IMR-90 (cell line): ENCODE data around the gene FLRT3. TPM values are rescaled to one million over a fixed set of nuclear protein-coding genes. Genes with fewer than 3 reads are reported as not detected.

Source experiments
- ATAC-seq: fragments of 200-7000 bp; cut with Tn5 transposase; 2 replicates; pipeline ENCODE4 v1.9.1; 2020; ENCODE audit warnings: low read depth, mild to moderate bottlenecking, moderate library complexity
- BruUV-seq: library from RNA; stranded (reverse); fragments of 400-500 nt; replicated peaks from 2 replicates; lab custom pipeline; 2021; lab: Mats Ljungman, UMichigan
- CTCF ChIA-PET: fragments of 300-600 bp; formaldehyde crosslinking; extraction: SDS; loops from one replicate; lab custom pipeline; 2021; ENCODE audit warnings: antibody characterized with exemption; lab: Yijun Ruan, JAX
- POLR2A ChIA-PET: fragments of 300-600 bp; sonication (Branson Sonifier 250); formaldehyde crosslinking; loops from one replicate; lab custom pipeline; 2022; ENCODE audit warnings: antibody characterized with exemption; ENCODE audit not compliant: unreplicated experiment; lab: Charles Lee
- DNase-seq: peaks from one replicate; pipeline ENCODE4 v3.0.0; 2013
- H2AFZ ChIP-seq: replicated peaks from 2 replicates; pipeline ENCODE3; 2013; ENCODE audit warnings: low read length, mild to moderate bottlenecking; ENCODE audit not compliant: poor library complexity
- H2AK5ac ChIP-seq: 2 replicates; pipeline ENCODE4 v1.6.1; 2013; ENCODE audit warnings: low read depth, low read length, inconsistent platforms
- H2AK9ac ChIP-seq: replicated peaks from 2 replicates; pipeline ENCODE3; 2013; ENCODE audit warnings: mild to moderate bottlenecking, low read depth, low read length, moderate library complexity; ENCODE audit not compliant: poor library complexity
- H2BK120ac ChIP-seq: 2 replicates; pipeline ENCODE4 v1.6.1; 2013; ENCODE audit warnings: low read depth, low read length, inconsistent platforms
- H2BK15ac ChIP-seq: 3 replicates; pipeline ENCODE4 v1.6.1; 2013; ENCODE audit warnings: low read depth, low read length, inconsistent platforms
- H2BK20ac ChIP-seq: 2 replicates; pipeline ENCODE4 v1.6.1; 2013; ENCODE audit warnings: low read depth, mild to moderate bottlenecking, inconsistent platforms, low read length, moderate library complexity
- H2BK5ac ChIP-seq: 2 replicates; pipeline ENCODE4 v1.6.1; 2013; ENCODE audit warnings: mild to moderate bottlenecking, low read depth, low read length, inconsistent platforms; ENCODE audit not compliant: poor library complexity, severe bottlenecking
- H3K14ac ChIP-seq: replicated peaks from 2 replicates; pipeline ENCODE4 v1.6.1; 2013; ENCODE audit warnings: low read depth, low read length, inconsistent platforms
- H3K18ac ChIP-seq: 2 replicates; pipeline ENCODE4 v1.6.1; 2013; ENCODE audit warnings: low read depth, low read length, control low read depth
- H3K23ac ChIP-seq: 2 replicates; pipeline ENCODE4 v1.6.1; 2013; ENCODE audit warnings: low read depth, low read length, inconsistent platforms
- H3K27ac ChIP-seq: 2 replicates; pipeline ENCODE4 v1.5.1; 2013; ENCODE audit warnings: mild to moderate bottlenecking, control low read depth, low read length; ENCODE audit not compliant: insufficient read depth
- H3K27me3 ChIP-seq: 2 replicates; pipeline ENCODE4 v1.6.1; 2013; ENCODE audit warnings: low read length; ENCODE audit not compliant: control insufficient read depth, insufficient read depth
- H3K36me3 ChIP-seq: 2 replicates; pipeline ENCODE4 v1.6.1; 2013; ENCODE audit warnings: low read length, mixed read lengths; ENCODE audit not compliant: control insufficient read depth, insufficient read depth
- H3K4ac ChIP-seq: 2 replicates; pipeline ENCODE4 v1.6.1; 2013; ENCODE audit warnings: low read depth, low read length, inconsistent platforms
- H3K4me1 ChIP-seq: 2 replicates; pipeline ENCODE4 v1.6.1; 2013; ENCODE audit warnings: low read length, mixed read lengths; ENCODE audit not compliant: control insufficient read depth, insufficient read depth
- H3K4me2 ChIP-seq: 2 replicates; pipeline ENCODE4 v1.6.1; 2013; ENCODE audit warnings: low read depth, mild to moderate bottlenecking, control low read depth, low read length, moderate library complexity
- H3K4me3 ChIP-seq: 2 replicates; pipeline ENCODE4 v1.5.1; 2013; ENCODE audit warnings: low read depth, mild to moderate bottlenecking, control low read depth, low read length, moderate library complexity; ENCODE audit not compliant: insufficient read depth
- H3K56ac ChIP-seq: 2 replicates; pipeline ENCODE4 v1.6.1; 2013; ENCODE audit warnings: low read length, inconsistent platforms; ENCODE audit not compliant: insufficient read depth; ENCODE audit errors: extremely low read depth
- H3K79me1 ChIP-seq, 2 experiments: 2 replicates each; pipeline ENCODE4 v1.6.1; 2013; ENCODE audit warnings: low read length in 2 of 2, inconsistent platforms in 1 of 2, low read depth in 1 of 2
- H3K9ac ChIP-seq: 2 replicates; pipeline ENCODE4 v1.6.1; 2013; ENCODE audit warnings: low read depth, low read length, control low read depth
- H3K9me1 ChIP-seq: 2 replicates; pipeline ENCODE4 v1.6.1; 2013; ENCODE audit warnings: low read length, inconsistent platforms; ENCODE audit not compliant: insufficient read depth
- H3K9me3 ChIP-seq: 2 replicates; pipeline ENCODE4 v1.6.1; 2013; ENCODE audit warnings: low read length; ENCODE audit not compliant: control insufficient read depth, insufficient read depth
- H4K20me1 ChIP-seq: 2 replicates; pipeline ENCODE4 v1.6.1; 2013; ENCODE audit warnings: low read length, inconsistent platforms; ENCODE audit not compliant: insufficient read depth
- H4K5ac ChIP-seq: 2 replicates; pipeline ENCODE4 v1.6.1; 2013; ENCODE audit warnings: mild to moderate bottlenecking, low read depth, low read length, control low read depth
- H4K8ac ChIP-seq, 2 experiments: 2 replicates each; pipeline ENCODE4 v1.6.1; 2013; ENCODE audit warnings: low read depth in 2 of 2, low read length in 2 of 2, control low read depth in 1 of 2, inconsistent platforms in 1 of 2
- H4K91ac ChIP-seq: 2 replicates; pipeline ENCODE4 v1.6.1; 2013; ENCODE audit warnings: low read depth, low read length, inconsistent platforms; ENCODE audit not compliant: insufficient read depth
- ELK1 ChIP-seq: fragments of 150-350 bp; IDR thresholded peaks from 2 replicates; pipeline ENCODE4 v1.6.1; 2016; ENCODE audit warnings: low read depth, mild to moderate bottlenecking, low read length, moderate library complexity, borderline replicate concordance
- FOS ChIP-seq: fragments of 150-350 bp; IDR thresholded peaks from 2 replicates; pipeline ENCODE4 v1.6.1; 2016; ENCODE audit warnings: low read depth, low read length
- MAZ ChIP-seq: IDR thresholded peaks from 2 replicates; pipeline ENCODE4 v1.6.1; 2012; ENCODE audit warnings: low read depth, mild to moderate bottlenecking, low read length, improper control_type of control experiment, moderate library complexity, borderline replicate concordance
- RAD21 ChIP-seq: IDR thresholded peaks from 2 replicates; pipeline ENCODE4 v1.6.1; 2012; ENCODE audit warnings: low read length, improper control_type of control experiment
- SMC3 ChIP-seq: fragments of 150-350 bp; IDR thresholded peaks from 2 replicates; pipeline ENCODE4 v1.6.1; 2016; ENCODE audit warnings: low read depth, mild to moderate bottlenecking, antibody characterized with exemption, low read length, moderate library complexity
- WGBS, 2 experiments: methylation state at CpG; one replicate each; pipeline versions ENCODE4 v1.1.5 to v1.1.7; 2013; ENCODE audit warnings: missing lambda C conversion rate in 2 of 2; ENCODE audit not compliant: insufficient read length in 1 of 2; ENCODE audit errors: extremely low coverage in 2 of 2; 5-methylcytosine and 5-hydroxymethylcytosine counted together
- dilution Hi-C: fragments of 300-500 bp; cut with HindIII; formaldehyde crosslinking; loops from one replicate; pipeline ENCODE4 v1.14.3; 2018; ENCODE audit warnings: low sequenced_read_pairs; ENCODE audit not compliant: unreplicated experiment
- in situ Hi-C: fragments of 300-500 bp; cut with MboI; formaldehyde crosslinking; loops from 3 replicates; pipeline ENCODE4 v1.14.3; 2019; ENCODE audit warnings: low sequenced_read_pairs, inconsistent platforms, mixed read lengths
- intact Hi-C: fragments of 100-400 bp; cut with micrococcal nuclease; formaldehyde crosslinking; loops from 2 replicates; pipeline ENCODE4 v1.10.0; 2022
- polyA plus RNA-seq, 3 experiments: library from polyadenylated mRNA; depleted of rRNA; stranded (reverse); fragments of >200 nt; gene quantifications; 2 replicates each; pipeline ENCODE4 v1.2.3, GENCODE V29; 2012; ENCODE audit warnings: low replicate concordance in 1 of 3
- total RNA-seq: library from RNA; depleted of rRNA; stranded (reverse); fragments of >200 nt; gene quantifications from 2 replicates; pipeline ENCODE4 v1.2.3, GENCODE V29; 2012

The FLRT3 gene
- total and polyA plus RNA-seq, 2 of the 4 experiments (the other 2 are of a cell fraction): 1.8 to 6.6 TPM

GRCh38 chr20:14304472-14304871 lies 32.9 kb downstream of the FLRT3 start:
- Histone ChIP-seq H3K23ac (no peak overlapping the region), H3K79me1 (no peaks in the 10 kb centered on the region), H2AK5ac (no peak overlapping the region), H3K4me2 (no peak overlapping the region), H2AFZ (no peak overlapping the region), H2BK15ac (no peak overlapping the region), H3K18ac (no peak overlapping the region), H3K4me3 (no peak overlapping the region), H3K27me3 (no peaks in the 10 kb centered on the region), H3K4me1 (no peaks in the 10 kb centered on the region), H3K56ac (no peak overlapping the region), H3K9ac (no peak overlapping the region), H3K14ac (no peak overlapping the region), H3K27ac (no peak overlapping the region), H2BK120ac (no peak overlapping the region), H2BK20ac (no peak overlapping the region), H2BK5ac (no peak overlapping the region), H2AK9ac (no peak overlapping the region), H3K4ac (no peak overlapping the region), H4K20me1 (no peaks in the 10 kb centered on the region), H4K91ac (no peak overlapping the region), H3K36me3 (no peaks in the 10 kb centered on the region), H3K9me3 (no peaks in the 10 kb centered on the region), H4K8ac (no peak overlapping the region), H4K5ac (no peak overlapping the region), H3K9me1 (no peaks in the 10 kb centered on the region)
- no peak for ATAC-seq
- BruUV-seq: no TSS peak
- WGBS, 2 experiments: no CpG with 5 or more reads among the region's 1 CpG
- in situ Hi-C loops: no loop called here
- DNase-seq: no peak
- no peak for TF ChIP-seq RAD21
- TF ChIP-seq MAZ: no peak
- TF ChIP-seq ELK1: no peak
- TF ChIP-seq SMC3: no peak
- no peak for TF ChIP-seq FOS
- ChIA-PET CTCF (no interaction called here), POLR2A (no interaction called here)
- dilution Hi-C loops: no loop called here
- intact Hi-C loops: no loop called here
